Trophoblast cell (in vitro differentiated cells and primary cell): ENCODE data around the gene SHROOM3.

Experiments
- DNase-seq, 2 donors: peaks; one replicate each; pipeline ENCODE4 v3.0.0-alpha.2; 2016
- H2AFZ ChIP-seq: 2 replicates; pipeline ENCODE4 v1.6.1; 2013; ENCODE audit warnings: low read length, moderate library complexity, mild to moderate bottlenecking; ENCODE audit not compliant: insufficient read depth, poor library complexity
- H2AK5ac ChIP-seq: 2 replicates; pipeline ENCODE4 v1.6.1; 2013; ENCODE audit warnings: mild to moderate bottlenecking, low read length
- H2BK120ac ChIP-seq: 2 replicates; pipeline ENCODE4 v1.6.1; 2013; ENCODE audit warnings: low read length, mild to moderate bottlenecking, moderate library complexity; ENCODE audit not compliant: insufficient read depth, poor library complexity
- H2BK12ac ChIP-seq: 2 replicates; pipeline ENCODE4 v1.6.1; 2013; ENCODE audit warnings: mild to moderate bottlenecking, low read length, moderate library complexity
- H2BK5ac ChIP-seq: 2 replicates; pipeline ENCODE4 v1.6.1; 2013; ENCODE audit warnings: low read length, low read depth, moderate library complexity, mild to moderate bottlenecking; ENCODE audit not compliant: poor library complexity
- H3K14ac ChIP-seq: 2 replicates; pipeline ENCODE4 v1.6.1; 2013; ENCODE audit warnings: mild to moderate bottlenecking, low read length
- H3K18ac ChIP-seq: 2 replicates; pipeline ENCODE4 v1.6.1; 2013; ENCODE audit warnings: mild to moderate bottlenecking, low read length
- H3K23ac ChIP-seq: 2 replicates; pipeline ENCODE4 v1.6.1; 2013; ENCODE audit warnings: low read length
- H3K27ac ChIP-seq: 2 replicates; pipeline ENCODE4 v1.5.1; 2013; ENCODE audit warnings: low read depth, mild to moderate bottlenecking, inconsistent platforms, low read length, moderate library complexity
- H3K27me3 ChIP-seq: 2 replicates; pipeline ENCODE4 v1.6.1; 2013; ENCODE audit warnings: inconsistent platforms, mild to moderate bottlenecking, low read length, moderate library complexity; ENCODE audit not compliant: insufficient read depth
- H3K36me3 ChIP-seq, 2 experiments: 1 replicate in 1 of 2; 2 replicates in 1 of 2; pipeline ENCODE4 v1.6.1; 2013; ENCODE audit warnings: low read length in 2 of 2, mild to moderate bottlenecking in 2 of 2, moderate library complexity in 1 of 2; ENCODE audit not compliant: insufficient read depth in 2 of 2, control insufficient read depth in 1 of 2
- H3K4ac ChIP-seq: 2 replicates; pipeline ENCODE4 v1.6.1; 2013; ENCODE audit warnings: low read depth, mild to moderate bottlenecking, low read length, moderate library complexity
- H3K4me1 ChIP-seq, 2 experiments: 1 replicate in 1 of 2; 2 replicates in 1 of 2; pipeline ENCODE4 v1.6.1; 2013; ENCODE audit warnings: low read length in 2 of 2, mild to moderate bottlenecking in 2 of 2, moderate library complexity in 1 of 2; ENCODE audit not compliant: insufficient read depth in 2 of 2, control insufficient read depth in 1 of 2
- H3K4me2 ChIP-seq: 2 replicates; pipeline ENCODE4 v1.6.1; 2013; ENCODE audit warnings: inconsistent platforms, mild to moderate bottlenecking, low read length, moderate library complexity
- H3K4me3 ChIP-seq: 2 replicates; pipeline ENCODE4 v1.5.1; 2013; ENCODE audit warnings: mild to moderate bottlenecking, low read depth, low read length, inconsistent platforms
- H3K79me1 ChIP-seq: one replicate; pipeline ENCODE4 v1.6.1; 2013; ENCODE audit warnings: low read length
- H3K79me2 ChIP-seq: 2 replicates; pipeline ENCODE4 v1.6.1; 2013; ENCODE audit warnings: low read length, mild to moderate bottlenecking; ENCODE audit not compliant: control insufficient read depth, insufficient read depth, poor library complexity
- H3K9ac ChIP-seq: 2 replicates; pipeline ENCODE4 v1.6.1; 2013; ENCODE audit warnings: mild to moderate bottlenecking, low read length
- H3K9me3 ChIP-seq: 2 replicates; pipeline ENCODE4 v1.6.1; 2013; ENCODE audit warnings: low read depth, mild to moderate bottlenecking, control low read depth, inconsistent platforms, low read length; ENCODE audit not compliant: insufficient read depth
- H4K12ac ChIP-seq: 2 replicates; pipeline ENCODE4 v1.6.1; 2013; ENCODE audit warnings: low read depth, mild to moderate bottlenecking, low read length, moderate library complexity
- H4K8ac ChIP-seq: 2 replicates; pipeline ENCODE4 v1.6.1; 2013; ENCODE audit warnings: low read depth, mild to moderate bottlenecking, low read length, moderate library complexity
- H4K91ac ChIP-seq: one replicate; pipeline ENCODE4 v1.6.1; 2013; ENCODE audit warnings: low read depth, mild to moderate bottlenecking, low read length, moderate library complexity
- WGBS: extraction: QIAGEN DNeasy Blood & Tissue Kit; methylation state at CpG from one replicate; pipeline ENCODE4 v1.1.7; 2013; ENCODE audit warnings: missing lambda C conversion rate; ENCODE audit not compliant: insufficient read length, insufficient coverage; ENCODE audit errors: extremely low coverage; 5-methylcytosine and 5-hydroxymethylcytosine counted together

The SHROOM3 gene

GRCh38 chr4:76779740-76780459, 344.9 kb downstream of the SHROOM3 start:
- Histone ChIP-seq H2AK5ac (no peak overlapping the region), H2BK12ac (peak overlapping the region; percentile 27), H3K4me3 (no peak overlapping the region), H3K4me2 (no peak overlapping the region), H3K18ac (no peak overlapping the region), H3K23ac (no peak overlapping the region), H3K9me3 (no peaks in the 10 kb centered on the region), H3K27ac (no peak overlapping the region), H3K9ac (no peak overlapping the region), H3K36me3 (peaks cover 8 to 27% of the 10 kb centered on the region in 2 experiments), H2AFZ (no peak overlapping the region), H3K4me1 (peaks cover 7 to 12% of the 10 kb centered on the region in 2 experiments), H2BK120ac (peak overlapping the region; percentile 41), H3K14ac (no peak overlapping the region), H3K79me1 (peaks cover 25% of the 10 kb centered on the region), H3K4ac (no peak overlapping the region), H4K12ac (no peak overlapping the region), H3K79me2 (peaks cover 5% of the 10 kb centered on the region), H4K8ac (no peak overlapping the region), H3K27me3 (no peaks in the 10 kb centered on the region), H4K91ac (peak overlapping the region; percentile 59), H2BK5ac (peak overlapping the region; percentile 21)
- no CpG with 5 or more reads among the region's 9 CpGs for WGBS
- DNase-seq: no peak

- peak overlapping the region; percentile 34 for H3K4ac ChIP-seq
- H3K4me2 ChIP-seq: no peak overlapping the region
- no peak overlapping the region for H2AFZ ChIP-seq
- H2BK5ac ChIP-seq: peak overlapping the region; percentile 81
- H3K18ac ChIP-seq: peak overlapping the region; percentile 68
- peaks cover 5% of the 10 kb centered on the region for H3K79me2 ChIP-seq
- no peaks in the 10 kb centered on the region for H3K9me3 ChIP-seq
- H3K79me1 ChIP-seq: peaks cover 25% of the 10 kb centered on the region
- WGBS: no CpG with 5 or more reads among the region's 7 CpGs
- H3K9ac ChIP-seq: no peak overlapping the region
- H3K4me3 ChIP-seq: no peak overlapping the region
- H4K12ac ChIP-seq: no peak overlapping the region
- DNase-seq: peak in 1 of 2 donors; percentile 66
- peak overlapping the region; percentile 97 for H2BK120ac ChIP-seq
- H3K27me3 ChIP-seq: no peaks in the 10 kb centered on the region
- H2AK5ac ChIP-seq: peak overlapping the region; percentile 82
- H4K91ac ChIP-seq: peak overlapping the region; percentile 91
- H3K4me1 ChIP-seq: peaks cover 7 to 12% of the 10 kb centered on the region in 2 experiments
- peaks cover 8 to 23% of the 10 kb centered on the region in 2 experiments for H3K36me3 ChIP-seq
- peak overlapping the region; percentile 59 for H2BK12ac ChIP-seq
- peak overlapping the region; percentile 53 for H4K8ac ChIP-seq
- H3K14ac ChIP-seq: peak overlapping the region; percentile 53
- no peak overlapping the region for H3K23ac ChIP-seq
- H3K27ac ChIP-seq: peak overlapping the region; percentile 61
Measured at GRCh38 chr4:76780781-76781697, 346.0 kb downstream of the SHROOM3 start.

- peak overlapping the region; percentile 22 for H4K8ac ChIP-seq
- H3K27me3 ChIP-seq: no peaks in the 10 kb centered on the region
- peaks cover 5% of the 10 kb centered on the region for H3K79me2 ChIP-seq
- H3K27ac ChIP-seq: peak overlapping the region; percentile 96
- DNase-seq: peak; percentile 22 to 65
- peak overlapping the region; percentile 90 for H2BK12ac ChIP-seq
- no peak overlapping the region for H3K4me2 ChIP-seq
- peak overlapping the region; percentile 77 for H4K91ac ChIP-seq
- H3K9me3 ChIP-seq: peaks cover 2% of the 10 kb centered on the region
- peak overlapping the region; percentile 95 for H2BK5ac ChIP-seq
- no peak overlapping the region for H3K23ac ChIP-seq
- peaks cover 13 to 32% of the 10 kb centered on the region in 2 experiments for H3K36me3 ChIP-seq
- H2AK5ac ChIP-seq: no peak overlapping the region
- peaks cover 25% of the 10 kb centered on the region for H3K79me1 ChIP-seq
- peak overlapping the region; percentile 91 for H3K14ac ChIP-seq
- H3K18ac ChIP-seq: peak overlapping the region; percentile 61
- WGBS: no CpG with 5 or more reads among the region's 7 CpGs
- peak overlapping the region; percentile 95 for H2BK120ac ChIP-seq
- peaks cover 7 to 12% of the 10 kb centered on the region in 2 experiments for H3K4me1 ChIP-seq
- no peak overlapping the region for H2AFZ ChIP-seq
- no peak overlapping the region for H3K4me3 ChIP-seq
- no peak overlapping the region for H4K12ac ChIP-seq
- H3K9ac ChIP-seq: no peak overlapping the region
- H3K4ac ChIP-seq: peak overlapping the region; percentile 47
Measured at GRCh38 chr4:76781698-76782595, 346.9 kb downstream of the SHROOM3 start.

DNA sequence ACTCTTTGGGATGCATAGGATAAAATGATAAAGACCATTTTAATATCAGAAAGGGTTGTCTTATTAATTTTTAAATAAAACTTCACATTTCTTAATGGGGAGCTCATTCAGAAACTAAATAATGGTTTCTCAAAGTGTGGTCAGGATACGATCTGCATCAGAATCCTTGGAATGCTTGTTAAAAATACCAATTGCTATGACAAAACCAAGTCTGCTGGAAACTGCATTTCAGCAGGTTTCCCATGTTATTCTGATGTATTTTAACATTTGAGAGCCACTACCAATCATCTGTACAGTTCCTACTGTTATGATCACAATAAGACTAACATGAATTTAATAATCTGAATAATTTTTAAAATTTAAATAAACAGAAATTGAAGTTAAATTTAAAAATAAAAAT, 347.8 kb downstream of the SHROOM3 start:
- H3K4me2 ChIP-seq: no peak overlapping the region
- peaks cover 5% of the 10 kb centered on the region for H3K79me2 ChIP-seq
- no peak overlapping the region for H4K12ac ChIP-seq
- H2AFZ ChIP-seq: no peak overlapping the region
- H4K91ac ChIP-seq: no peak overlapping the region
- H2BK12ac ChIP-seq: no peak overlapping the region
- H3K36me3 ChIP-seq: peaks cover 14 to 38% of the 10 kb centered on the region in 2 experiments
- H2BK5ac ChIP-seq: no peak overlapping the region
- H4K8ac ChIP-seq: no peak overlapping the region
- no peak overlapping the region for H3K4me3 ChIP-seq
- H3K9me3 ChIP-seq: peaks cover 5% of the 10 kb centered on the region
- H3K14ac ChIP-seq: no peak overlapping the region
- no peak overlapping the region for H3K4ac ChIP-seq
- H3K9ac ChIP-seq: no peak overlapping the region
- H3K79me1 ChIP-seq: peaks cover 25% of the 10 kb centered on the region
- no peak overlapping the region for H2AK5ac ChIP-seq
- no peak overlapping the region for H3K27ac ChIP-seq
- peak in 1 of 2 donors; percentile 79 for DNase-seq
- H3K27me3 ChIP-seq: no peaks in the 10 kb centered on the region
- WGBS: no CpG with 5 or more reads among the region's 1 CpG
- H3K18ac ChIP-seq: no peak overlapping the region
- peaks cover 7 to 12% of the 10 kb centered on the region in 2 experiments for H3K4me1 ChIP-seq
- H3K23ac ChIP-seq: no peak overlapping the region
- H2BK120ac ChIP-seq: no peak overlapping the region
